OCI-LY7 (cell line): ENCODE measurements around the gene CADM2.
A peak's percentile ranks its signal among the peaks of the same experiment; 100 is the strongest.

Experiments used
- EZH2phosphoT487 ChIP-seq: fragments of 200-600 bp; sonication (generic); IDR thresholded peaks from 2 replicates; pipeline ENCODE4 v1.6.1; 2018; ENCODE audit warnings: low read depth, borderline replicate concordance, mild to moderate bottlenecking, mixed run types, antibody characterized with exemption, low read length, moderate library complexity, mixed read lengths
- TF ChIP-seq, protein P1 (sequence below): fragments of 200-600 bp; sonication (generic); conservative IDR thresholded peaks from 2 replicates; pipeline ENCODE4 v1.5.1; 2014; ENCODE audit warnings: mild to moderate bottlenecking, antibody characterized with exemption, low read length, moderate library complexity, mixed read lengths

GRCh38 chr3:85821130-85821756 is 862.5 kb downstream of the CADM2 start:
- TF ChIP-seq, protein P1, sequence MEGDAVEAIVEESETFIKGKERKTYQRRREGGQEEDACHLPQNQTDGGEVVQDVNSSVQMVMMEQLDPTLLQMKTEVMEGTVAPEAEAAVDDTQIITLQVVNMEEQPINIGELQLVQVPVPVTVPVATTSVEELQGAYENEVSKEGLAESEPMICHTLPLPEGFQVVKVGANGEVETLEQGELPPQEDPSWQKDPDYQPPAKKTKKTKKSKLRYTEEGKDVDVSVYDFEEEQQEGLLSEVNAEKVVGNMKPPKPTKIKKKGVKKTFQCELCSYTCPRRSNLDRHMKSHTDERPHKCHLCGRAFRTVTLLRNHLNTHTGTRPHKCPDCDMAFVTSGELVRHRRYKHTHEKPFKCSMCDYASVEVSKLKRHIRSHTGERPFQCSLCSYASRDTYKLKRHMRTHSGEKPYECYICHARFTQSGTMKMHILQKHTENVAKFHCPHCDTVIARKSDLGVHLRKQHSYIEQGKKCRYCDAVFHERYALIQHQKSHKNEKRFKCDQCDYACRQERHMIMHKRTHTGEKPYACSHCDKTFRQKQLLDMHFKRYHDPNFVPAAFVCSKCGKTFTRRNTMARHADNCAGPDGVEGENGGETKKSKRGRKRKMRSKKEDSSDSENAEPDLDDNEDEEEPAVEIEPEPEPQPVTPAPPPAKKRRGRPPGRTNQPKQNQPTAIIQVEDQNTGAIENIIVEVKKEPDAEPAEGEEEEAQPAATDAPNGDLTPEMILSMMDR: peak; percentile 83
- no peak for TF ChIP-seq EZH2phosphoT487
